ENCODE measurements around the gene ZNF277.

The ZNF277 gene, protein sequence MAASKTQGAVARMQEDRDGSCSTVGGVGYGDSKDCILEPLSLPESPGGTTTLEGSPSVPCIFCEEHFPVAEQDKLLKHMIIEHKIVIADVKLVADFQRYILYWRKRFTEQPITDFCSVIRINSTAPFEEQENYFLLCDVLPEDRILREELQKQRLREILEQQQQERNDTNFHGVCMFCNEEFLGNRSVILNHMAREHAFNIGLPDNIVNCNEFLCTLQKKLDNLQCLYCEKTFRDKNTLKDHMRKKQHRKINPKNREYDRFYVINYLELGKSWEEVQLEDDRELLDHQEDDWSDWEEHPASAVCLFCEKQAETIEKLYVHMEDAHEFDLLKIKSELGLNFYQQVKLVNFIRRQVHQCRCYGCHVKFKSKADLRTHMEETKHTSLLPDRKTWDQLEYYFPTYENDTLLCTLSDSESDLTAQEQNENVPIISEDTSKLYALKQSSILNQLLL

DNA sequence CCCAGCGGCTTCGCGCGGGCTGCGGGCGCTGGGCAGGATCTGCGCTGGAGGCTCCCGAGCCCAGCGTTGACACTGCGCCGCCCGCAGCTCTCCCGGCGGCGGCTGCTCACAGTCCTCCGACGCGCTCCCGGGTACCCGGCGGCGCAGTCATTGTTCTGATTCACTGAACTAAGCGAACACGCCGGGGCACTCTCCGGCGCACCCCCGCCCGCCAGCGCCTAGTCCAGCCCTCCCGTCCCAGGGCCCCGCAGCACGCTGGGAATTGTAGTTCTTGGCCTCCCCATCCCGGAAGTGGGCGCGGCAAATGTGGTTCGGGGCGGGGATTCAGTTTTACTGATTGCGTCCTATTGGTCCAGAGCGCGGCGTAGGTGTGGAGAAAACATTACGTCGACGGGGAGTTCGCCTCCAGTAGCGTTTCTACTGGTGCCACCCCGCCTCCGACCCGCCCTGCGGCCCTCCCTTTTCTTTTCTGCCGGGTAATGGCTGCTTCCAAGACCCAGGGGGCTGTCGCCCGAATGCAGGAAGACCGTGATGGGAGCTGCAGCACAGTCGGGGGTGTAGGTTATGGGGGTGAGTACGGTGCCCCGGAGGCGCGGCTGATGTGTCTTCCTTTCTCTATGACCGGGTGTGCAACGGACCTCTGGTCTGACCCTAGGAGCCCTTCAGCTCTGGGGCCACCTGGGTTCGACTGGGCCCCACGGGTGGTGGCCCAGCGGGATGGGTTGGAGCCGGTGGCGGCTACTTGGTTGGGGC is at the start of gene ZNF277, which contains the start of gene DOCK4:
Gene ZNF277, plus strand, starts transcription at position 458 of the 753 bp plus-strand sequence. Its CDS starts 22 bp downstream, at position 480.
Gene DOCK4, minus strand, starts transcription at position 162 of the 753 bp plus-strand sequence. CDS start 261 bp downstream, outside the sequence.
- DNase-seq: peak; percentile 99

DNA sequence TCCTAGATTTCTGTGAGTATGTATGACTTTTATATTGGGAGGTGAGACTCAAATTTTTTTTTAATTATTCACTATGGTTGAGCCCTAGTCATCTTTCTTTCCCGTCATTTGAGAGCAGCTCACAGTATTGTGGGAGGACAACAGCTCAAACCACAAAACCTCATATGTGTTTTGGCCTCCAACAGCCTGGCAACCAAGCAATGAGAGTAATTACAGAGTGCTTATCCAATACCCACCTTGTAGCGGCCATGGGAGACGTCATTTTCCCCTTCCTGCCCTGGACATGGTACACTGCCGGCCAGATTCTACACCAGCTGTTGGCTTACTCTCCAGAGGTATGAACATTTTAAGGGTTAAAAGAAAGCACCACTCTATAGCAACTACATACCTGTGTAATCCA is 49.4 kb upstream of the ZNF277 start:
- DNase-seq: no peak

DNA sequence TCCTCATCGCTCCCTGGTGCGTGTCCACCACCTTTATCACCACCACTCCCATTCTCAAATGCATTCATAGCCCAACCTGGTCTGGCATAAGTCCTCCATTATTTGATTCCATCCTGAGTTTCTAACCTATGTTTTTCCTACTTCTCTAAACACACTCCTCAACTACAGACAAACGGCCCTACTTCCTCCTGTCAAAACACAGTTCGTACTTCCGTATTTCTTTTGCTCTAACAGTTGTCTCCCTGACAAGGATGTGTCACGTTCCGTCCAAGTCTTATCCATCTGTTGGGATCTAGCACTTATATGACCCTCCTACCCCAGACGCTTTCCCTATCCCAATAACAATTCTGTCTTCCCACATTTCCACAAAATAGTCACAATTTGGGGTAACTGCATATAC is 47.1 kb upstream of the ZNF277 start:
- DNase-seq: no peak

DNA sequence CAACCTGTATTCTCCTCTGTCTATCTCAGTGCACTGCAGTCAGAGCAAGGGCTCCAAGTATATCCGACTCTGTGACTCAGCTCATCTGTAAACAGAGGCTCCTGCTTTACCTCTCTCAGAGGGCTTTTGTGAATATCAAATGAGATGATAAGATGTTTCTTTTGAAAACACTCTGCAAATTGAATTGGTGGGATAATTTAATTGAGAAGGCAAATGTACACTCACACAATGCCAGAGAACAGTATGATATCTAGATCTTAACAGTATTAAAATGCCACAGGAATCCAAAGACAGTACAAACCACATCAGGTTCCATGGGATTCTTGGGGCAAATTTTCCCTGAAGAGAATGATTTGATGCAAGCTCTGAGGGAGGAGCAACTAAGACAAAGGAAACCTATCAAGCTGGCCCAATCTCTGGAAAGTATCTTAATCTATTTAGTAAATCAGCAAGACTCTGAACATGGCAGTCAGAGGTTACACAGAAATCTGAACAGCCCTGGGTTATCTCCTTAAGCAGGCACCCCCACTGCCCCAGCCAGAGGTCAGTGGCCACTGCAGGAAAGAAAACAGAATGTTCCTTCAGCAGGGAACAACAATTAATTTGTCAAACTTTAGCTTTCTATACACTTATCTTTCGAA is 46.2 kb upstream of the ZNF277 start:
- DNase-seq: no peak

DNA sequence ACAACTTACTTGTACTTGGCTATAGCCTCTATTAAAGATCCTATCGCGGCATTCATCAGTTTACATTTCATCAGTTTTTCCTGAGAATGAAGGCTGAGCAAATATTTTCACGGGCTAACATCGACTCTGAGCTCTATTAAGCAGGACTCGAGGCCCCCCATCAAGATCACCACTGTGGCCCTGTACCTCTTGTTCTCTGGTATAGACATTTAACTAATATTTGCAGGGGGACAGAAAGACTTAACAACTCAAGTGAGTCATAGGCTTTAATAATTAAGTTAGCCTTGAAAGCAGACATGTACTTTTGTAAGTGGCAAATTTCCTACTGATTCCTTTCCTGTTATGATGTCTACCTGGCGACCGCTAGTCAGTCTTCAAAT is 45.7 kb upstream of the ZNF277 start:
- DNase-seq: no peak

DNA sequence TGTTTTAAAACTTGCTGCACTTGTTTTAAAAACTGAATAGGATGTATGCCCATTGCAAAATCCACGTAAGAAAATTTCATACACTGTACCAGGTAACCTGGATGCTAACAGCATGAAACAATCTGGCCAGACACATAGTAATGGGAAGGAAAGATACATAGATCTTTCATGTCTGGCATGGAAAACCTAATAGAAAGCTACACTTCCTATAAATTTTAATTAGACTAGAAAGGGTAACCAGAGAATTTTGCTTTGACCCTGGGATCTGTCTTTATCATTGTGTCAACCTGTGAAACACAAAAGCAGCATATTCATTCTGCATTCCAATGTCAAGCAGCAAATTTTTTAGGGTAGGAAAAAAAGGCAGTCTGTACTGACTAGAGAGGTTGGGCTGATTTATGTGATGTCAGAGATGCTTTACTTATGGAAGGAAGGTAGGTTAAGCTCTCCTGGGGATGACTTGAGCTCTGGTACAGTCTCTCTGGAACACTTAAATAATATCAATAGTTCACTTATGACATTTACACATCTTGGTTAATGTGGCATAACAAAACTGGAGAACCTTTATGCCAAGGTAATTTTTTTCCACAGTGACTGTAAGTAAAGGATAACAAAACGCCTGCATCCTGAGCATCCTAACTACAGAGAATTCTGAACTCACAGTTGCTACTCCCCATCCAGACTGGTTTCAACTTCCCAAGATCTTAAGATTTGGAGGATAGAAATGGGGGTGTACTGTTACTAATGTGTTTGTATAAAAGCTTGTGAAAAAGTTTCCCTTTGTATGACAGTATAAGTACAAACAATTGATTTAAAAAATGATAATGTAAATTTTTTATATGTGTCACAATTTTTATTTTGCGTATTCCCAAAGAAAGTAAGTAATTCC is 45.0 kb upstream of the ZNF277 start:
- DNase-seq: no peak

DNA sequence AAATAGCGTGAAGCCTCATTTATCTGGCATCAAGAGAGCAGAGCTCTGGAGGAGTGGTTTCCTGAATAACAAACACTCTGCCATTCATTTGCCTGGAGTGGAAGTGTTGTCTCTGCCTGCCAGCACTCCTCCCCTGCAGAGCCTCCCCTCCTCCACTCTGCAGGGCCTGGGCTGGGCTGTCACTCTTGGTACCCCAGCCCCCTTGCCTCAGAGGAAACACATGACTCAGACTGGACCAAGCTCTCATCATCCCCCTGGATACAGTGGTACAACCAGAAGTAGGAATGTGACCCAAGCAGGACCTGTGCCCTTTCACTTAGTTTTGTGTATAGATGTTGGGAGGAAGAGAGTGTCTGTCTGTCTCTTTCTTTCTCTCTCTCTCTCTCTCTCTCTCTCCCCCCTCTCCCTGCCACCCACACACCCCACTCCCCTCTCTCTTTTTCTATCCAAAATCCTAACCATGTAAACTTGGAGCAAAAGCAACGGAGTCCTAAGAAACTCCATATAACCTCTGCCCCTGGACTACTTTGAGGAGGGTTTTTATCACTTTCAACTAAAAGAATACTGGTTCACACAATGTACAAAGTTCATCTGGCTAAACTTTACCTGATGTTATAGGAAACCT is 44.2 kb upstream of the ZNF277 start:
- DNase-seq: no peak

DNA sequence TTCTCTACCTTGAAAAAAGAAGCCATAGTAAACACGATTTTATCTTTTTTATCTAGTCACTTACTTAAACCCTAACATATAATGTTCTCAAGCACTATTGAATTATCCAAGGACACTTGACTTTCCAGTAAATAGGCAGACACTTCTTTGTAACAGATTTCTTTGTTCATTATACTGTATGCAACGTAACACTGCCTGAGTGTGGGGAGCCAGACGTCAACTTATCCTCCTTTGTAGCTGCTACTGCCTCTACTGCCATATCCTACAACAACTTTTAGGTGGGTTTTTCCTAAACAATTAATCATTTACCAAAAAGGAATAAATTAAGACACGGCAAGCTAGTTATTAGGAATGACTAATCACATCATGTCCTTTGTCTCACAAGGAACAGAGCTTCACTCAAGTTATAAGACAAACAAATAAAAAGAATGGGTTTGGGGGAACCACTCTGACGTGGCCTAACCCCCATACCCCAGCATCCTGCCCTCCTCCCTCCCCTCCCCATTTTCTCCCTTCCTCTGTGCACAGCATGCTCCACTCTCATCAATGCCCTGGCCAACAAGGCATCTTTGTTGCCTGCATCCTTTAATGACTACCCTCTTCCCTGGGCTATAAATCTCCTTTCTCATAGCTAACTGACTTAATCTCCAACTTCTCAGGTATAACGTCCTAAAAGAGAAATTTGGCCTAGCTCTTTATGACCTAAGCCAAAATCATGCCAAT is 43.5 kb upstream of the ZNF277 start:
- no peak for DNase-seq

DNA sequence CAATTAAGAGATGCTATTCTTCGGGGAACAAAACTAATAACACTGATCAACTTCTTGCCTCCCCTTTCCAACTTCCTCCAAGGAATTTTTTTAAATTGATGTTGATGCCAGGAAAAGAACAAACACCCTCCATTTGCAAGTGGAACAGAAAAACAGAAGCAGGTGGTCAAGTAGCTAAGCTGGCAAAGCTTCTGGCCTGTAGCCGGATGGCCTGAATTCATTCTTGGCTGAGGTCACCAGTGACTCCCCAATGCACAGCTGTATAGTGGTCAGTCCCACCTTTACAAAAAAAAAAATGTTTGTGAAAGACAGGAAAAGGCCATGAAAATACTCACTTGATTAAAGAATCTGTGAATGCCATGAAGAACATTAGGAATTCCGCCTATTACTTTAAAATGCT is 39.3 kb upstream of the ZNF277 start:
- no peak for DNase-seq

DNA sequence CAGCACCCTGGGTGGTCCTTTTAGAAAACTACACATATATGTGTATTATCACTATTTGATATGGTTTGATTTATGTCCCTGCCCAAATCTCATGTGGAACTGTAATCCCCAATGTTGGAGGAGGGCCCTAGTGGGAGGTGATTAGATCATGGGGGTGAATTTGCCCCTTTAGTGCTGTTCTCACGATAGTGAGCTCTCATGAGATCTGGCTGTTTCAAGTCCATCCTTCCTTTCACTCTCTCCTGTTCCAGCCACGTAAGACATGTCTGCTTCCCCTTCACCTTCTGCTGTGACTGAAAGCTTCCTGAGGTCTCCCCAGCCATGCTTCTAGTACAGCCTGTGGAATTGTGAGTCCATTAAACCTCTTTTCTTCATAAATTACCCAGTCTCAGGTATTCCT is 37.6 kb upstream of the ZNF277 start:
- DNase-seq: no peak

DNA sequence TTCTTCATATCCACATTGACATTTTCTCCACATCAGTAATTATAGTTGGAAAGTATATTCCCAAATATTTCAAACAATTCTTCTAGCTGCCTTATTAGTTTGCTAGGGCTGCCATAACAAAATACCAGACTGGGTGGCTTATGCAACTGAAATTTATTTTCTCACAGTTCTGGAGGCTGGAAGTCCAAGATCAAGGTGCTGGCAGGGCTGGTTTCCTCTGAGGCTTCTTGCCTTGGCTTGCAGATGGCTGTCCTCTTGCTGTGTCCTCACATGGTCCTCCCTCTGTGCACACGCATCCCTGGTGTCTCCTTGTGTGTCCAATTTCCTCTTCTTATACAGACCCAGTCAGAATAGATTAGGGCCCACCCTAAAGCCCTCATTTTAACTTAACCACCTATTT is 34.8 kb upstream of the ZNF277 start:
- DNase-seq: no peak

DNA sequence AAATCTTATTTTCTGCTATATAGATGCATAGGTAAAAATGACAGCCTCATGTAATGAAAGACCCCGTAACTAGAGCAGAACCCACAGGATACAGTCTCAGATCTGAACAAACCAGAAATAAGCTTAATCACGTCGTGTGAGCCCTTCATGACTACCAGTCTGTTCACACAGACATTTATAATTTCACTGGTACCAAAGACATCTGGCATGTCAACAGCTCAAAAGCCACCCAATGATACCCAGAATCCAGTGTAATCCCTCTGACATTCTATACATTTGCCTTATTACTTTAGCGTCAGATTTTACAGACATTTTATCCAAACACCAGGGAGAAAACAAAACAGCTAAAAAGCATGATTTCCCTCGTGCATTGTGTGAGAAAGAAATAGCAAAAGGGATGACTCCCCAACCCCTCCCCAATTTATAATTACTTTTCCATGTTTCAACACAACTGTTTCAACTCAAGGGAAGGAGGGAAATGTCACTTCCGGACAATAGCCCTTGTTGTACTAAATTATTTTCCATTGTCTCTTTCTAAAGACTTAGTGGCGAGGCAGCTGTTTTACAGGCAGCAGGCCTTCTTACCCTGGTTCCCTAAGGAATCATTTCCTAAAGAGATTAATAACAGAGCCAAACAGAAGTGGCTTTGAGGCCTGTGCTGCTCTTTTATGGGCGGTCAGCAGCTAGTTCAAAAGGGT is 33.5 kb upstream of the ZNF277 start:
- DNase-seq: no peak

DNA sequence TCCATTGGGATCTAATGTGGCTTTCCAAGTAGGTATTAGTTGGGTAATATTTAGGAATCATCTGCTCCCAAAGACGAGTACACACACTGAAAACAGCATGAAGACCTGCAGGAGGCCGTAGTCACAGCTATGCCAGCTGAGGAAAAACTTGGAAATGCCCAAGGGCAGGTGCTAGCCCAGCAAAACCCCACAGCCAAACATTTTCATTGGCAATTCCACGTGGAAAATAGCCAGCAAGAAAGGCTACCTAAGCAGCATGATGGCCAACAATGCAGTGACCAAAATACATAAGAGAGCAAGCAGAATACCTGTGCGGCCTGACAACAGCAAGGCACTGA is 33.0 kb upstream of the ZNF277 start:
- no peak for DNase-seq

DNA sequence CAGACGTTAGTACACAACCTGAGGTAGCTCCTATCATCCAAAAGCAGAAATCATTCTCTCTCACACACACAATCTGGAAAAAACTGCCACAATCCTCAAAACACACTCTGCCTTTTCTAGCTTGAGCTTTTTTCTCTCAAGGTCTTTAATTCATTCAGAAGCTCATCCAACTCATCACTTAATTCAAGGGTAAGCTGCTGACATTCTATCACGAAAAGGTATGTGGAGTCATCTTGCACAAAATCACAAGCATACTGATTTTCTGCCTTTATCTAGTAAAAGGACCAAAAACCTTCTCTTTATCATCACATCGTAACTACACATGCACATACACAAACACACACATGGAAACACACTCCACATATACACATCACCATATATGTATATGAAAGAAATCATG is 32.3 kb upstream of the ZNF277 start:
- no peak for DNase-seq

DNA sequence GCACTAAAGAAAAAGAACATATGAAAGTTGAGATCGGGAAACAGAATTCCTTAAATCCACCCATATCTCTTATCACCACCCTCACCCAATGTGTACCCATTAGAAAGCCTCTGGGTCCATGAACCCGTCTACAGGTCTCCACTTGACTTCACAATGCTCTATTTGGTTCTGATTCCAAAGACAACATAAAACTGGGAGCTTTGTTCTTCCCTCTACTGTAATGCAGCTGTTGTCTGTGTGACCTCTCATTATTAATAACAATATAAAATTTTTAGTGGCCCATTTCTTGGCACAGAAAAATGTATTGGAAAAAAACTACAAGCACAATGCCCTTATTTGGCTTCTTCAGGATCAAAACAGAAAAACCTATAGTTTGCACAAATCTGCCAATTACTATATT is 30.3 kb upstream of the ZNF277 start:
- no peak for DNase-seq

DNA sequence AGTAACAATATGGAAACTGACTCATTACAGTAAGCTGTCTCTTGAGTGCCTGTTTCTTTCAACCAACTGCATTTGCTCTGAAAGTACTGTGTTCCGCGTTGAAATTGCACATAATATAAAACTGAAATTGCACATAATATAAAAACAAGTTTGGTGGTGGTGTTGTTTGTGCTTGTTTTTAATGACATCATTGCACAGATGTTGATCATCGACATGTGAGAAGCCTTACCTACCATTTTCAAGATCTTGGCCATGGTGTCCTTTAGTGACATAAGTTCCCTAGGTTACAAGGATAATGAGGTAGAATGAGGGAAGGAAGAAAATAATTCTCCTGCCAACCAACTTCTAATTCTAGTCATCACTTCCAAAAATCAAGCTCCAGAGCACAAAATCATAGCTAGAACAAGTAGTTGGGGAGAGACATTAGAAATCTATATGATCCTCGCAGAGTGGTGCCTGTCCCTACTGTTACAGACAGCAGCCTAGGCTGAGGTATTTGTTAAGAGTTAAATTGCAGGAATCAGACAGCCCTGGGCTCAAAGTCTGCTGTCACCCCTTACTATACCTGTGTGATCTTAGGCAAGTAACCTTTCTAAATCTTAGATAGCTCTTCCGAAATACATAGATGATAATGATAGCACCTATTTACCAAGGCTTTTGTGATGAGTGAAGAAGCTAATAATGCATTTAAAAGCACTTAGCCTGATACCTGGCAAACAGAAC is 29.6 kb upstream of the ZNF277 start:
- DNase-seq: no peak

DNA sequence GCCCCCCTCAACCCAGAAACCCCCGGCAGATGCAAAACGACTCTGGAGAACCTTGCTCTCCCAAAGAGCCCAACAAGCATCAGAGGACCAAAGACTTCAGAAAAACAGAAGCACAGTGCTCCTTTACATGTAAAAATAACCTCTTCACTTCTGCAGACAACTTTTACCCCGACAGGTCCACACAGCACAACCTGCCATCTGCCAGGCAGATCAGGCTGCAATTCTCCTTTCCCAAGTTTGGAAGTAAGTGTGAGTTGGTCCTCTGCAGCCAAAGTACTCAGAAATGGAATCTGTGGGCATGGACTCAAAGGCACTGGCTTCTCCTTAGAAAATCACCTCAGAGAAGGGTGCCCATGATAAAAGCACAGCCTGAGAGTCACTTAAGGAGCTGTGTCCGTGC is 26.3 kb upstream of the ZNF277 start:
- no peak for DNase-seq

DNA sequence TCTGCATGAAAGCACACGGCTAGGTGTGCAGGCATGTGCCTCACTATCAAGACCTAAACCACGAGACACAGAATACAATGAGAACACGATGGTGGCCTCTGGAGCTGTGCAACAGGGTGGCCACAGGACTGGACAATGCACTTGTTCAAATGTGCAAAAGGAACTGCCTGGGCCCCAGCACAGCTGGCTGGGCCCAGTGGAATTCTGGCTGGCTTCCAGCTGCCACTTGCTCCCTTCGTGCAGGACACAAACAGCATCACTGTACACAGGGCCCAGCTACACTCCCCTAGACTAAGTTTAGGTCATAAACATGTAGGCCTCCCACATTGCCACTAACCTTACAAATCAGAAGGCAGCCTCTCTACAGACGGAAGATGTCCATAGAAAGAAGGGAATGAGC is 23.7 kb upstream of the ZNF277 start:
- no peak for DNase-seq

DNA sequence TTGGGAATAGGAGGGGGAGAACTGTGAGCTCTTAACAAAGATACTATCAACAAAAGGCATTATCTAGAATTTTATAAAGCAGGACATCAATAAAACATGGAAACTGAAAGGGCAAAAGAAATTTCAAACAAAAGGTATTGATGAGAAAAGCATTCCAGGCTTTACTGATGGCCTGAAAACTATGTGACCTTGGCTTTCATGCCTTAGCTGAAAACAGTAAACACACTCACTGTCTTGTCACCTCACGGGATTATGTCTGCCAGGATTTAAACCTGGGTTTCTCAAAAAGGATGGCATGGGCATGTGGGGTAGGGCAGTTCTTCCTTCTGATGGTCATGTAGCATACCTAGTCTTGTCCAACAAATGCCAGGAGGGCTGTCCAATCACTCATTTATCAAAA is 23.2 kb upstream of the ZNF277 start:
- no peak for DNase-seq

DNA sequence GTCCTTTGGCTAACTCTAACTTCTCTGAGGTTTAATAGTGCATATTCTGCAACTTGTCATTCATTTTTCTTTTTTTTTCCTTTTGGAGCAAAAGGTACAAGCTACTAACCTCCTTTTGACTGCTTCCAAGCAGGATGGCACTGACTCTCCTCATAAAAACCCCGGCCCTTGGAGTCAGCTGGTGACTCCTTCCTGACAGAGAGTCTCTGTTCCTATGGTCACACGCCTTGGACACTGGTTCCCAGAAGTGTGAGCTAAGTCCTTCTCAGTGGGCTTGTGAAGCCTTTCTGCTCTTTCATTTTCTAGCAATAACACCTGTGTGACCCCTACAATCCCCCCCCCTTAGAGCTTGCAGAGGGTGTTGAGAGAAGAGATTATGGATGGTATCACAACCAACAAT is 22.0 kb upstream of the ZNF277 start:
- DNase-seq: no peak

All from activated naive CD4-positive, alpha-beta T cell treated with anti-CD3 and anti-CD28 coated beads, Interleukin-2, amount 50 U/mL, for 16 hours (primary cell).